Adrenal gland (tissue), 5 donors: ENCODE data around the gene SNX9.

Experiments used
- CTCF ChIP-seq, 6 experiments: fragments of 450-650 bp in 4 of 6; fragments of 200-600 bp in 2 of 6; sonication (generic) in 1 of 6; IDR thresholded peaks; 1 replicate in 5 of 6; 2 replicates in 1 of 6; pipeline versions ENCODE4 v1.5.1 to v1.8.0; 2016 to 2021; ENCODE audit warnings: antibody characterized with exemption in 6 of 6, mild to moderate bottlenecking in 2 of 6, moderate library complexity in 1 of 6
- POLR2A ChIP-seq, 2 donors: fragments of 450-650 bp; IDR thresholded peaks; one replicate each; pipeline ENCODE4 v1.6.1; 2017; ENCODE audit warnings: antibody characterized with exemption in 2 of 2, mild to moderate bottlenecking in 2 of 2, moderate library complexity in 1 of 2
- donor health status: DM: no; HTN: no; CAD: no.

GRCh38 chr6:157993076-157993475 lies 170.0 kb downstream of the SNX9 start:
- TF ChIP-seq POLR2A (IDR thresholded peaks at IDR 0.05) (no peak), CTCF (IDR thresholded peaks at IDR 0.05) (no peak)
